Upper lobe of left lung (tissue), 6 donors: ENCODE data around the gene VASP. TPM values are rescaled to one million over a fixed set of nuclear protein-coding genes. Genes with fewer than 3 reads are reported as not detected.
A peak's percentile ranks its signal among the peaks of the same experiment; 100 is the strongest.

Source experiments
- ATAC-seq, 2 donors: fragments of 200-7000 bp; cut with Tn5 transposase; one replicate each; pipeline ENCODE4 v1.9.1; 2022; ENCODE audit warnings: mild to moderate bottlenecking in 2 of 2, moderate library complexity in 2 of 2; ENCODE audit not compliant: low FRiP score in 2 of 2
- DNase-seq, 2 donors: peaks; one replicate each; pipeline ENCODE4 v3.0.0-alpha.2; 2019 to 2020
- H3K27ac ChIP-seq, 4 donors: fragments of 200-600 bp; sonication (generic); one replicate each; pipeline ENCODE4 v1.5.1; 2016 to 2019
- H3K27me3 ChIP-seq, 4 donors: fragments of 200-600 bp; sonication (generic); one replicate each; pipeline ENCODE4 v1.5.1; 2017 to 2019
- H3K36me3 ChIP-seq, 4 donors: fragments of 200-600 bp; sonication (generic); one replicate each; pipeline ENCODE4 v1.5.1; 2016 to 2019
- H3K4me1 ChIP-seq, 4 donors: fragments of 200-600 bp; sonication (generic); one replicate each; pipeline ENCODE4 v1.5.1; 2018 to 2019
- H3K4me3 ChIP-seq, 4 donors: fragments of 200-600 bp; sonication (generic); one replicate each; pipeline ENCODE4 v1.5.1; 2017 to 2019; ENCODE audit warnings: mild to moderate bottlenecking in 2 of 4, moderate library complexity in 1 of 4
- H3K9me3 ChIP-seq, 4 donors: fragments of 200-600 bp; sonication (generic); one replicate each; pipeline ENCODE4 v1.5.1; 2018 to 2019
- EP300 ChIP-seq, 4 donors: sonication (generic); formaldehyde crosslinking; IDR thresholded peaks; one replicate each; pipeline ENCODE4 v1.5.1; 2017; ENCODE audit warnings: antibody characterized with exemption in 4 of 4, control low read depth in 2 of 4
- POLR2A ChIP-seq, 4 donors: fragments of 450-650 bp; IDR thresholded peaks; one replicate each; pipeline ENCODE4 v1.5.1; 2016 to 2017; ENCODE audit warnings: antibody characterized with exemption in 4 of 4, mild to moderate bottlenecking in 2 of 4
- POLR2AphosphoS5 ChIP-seq, 2 donors: sonication (generic); formaldehyde crosslinking; IDR thresholded peaks; one replicate each; pipeline ENCODE4 v1.5.1; 2017; ENCODE audit warnings: antibody characterized with exemption in 2 of 2
- WGBS, 2 donors: methylation state at CpG; one replicate each; pipeline ENCODE4 v1.1.5; 2017 to 2018; 5-methylcytosine and 5-hydroxymethylcytosine counted together
- total RNA-seq, 6 donors: library from RNA; depleted of rRNA in 4 of 6; stranded (reverse); fragments of >200 nt in 4 of 6; gene quantifications; one replicate each; pipeline versions ENCODE4 v1.1.0 to v1.2.1, GENCODE V29; 2016 to 2021
- TF ChIP-seq, protein P1 (sequence below), 6 experiments: fragments of 450-650 bp in 4 of 6; fragments of 200-600 bp in 2 of 6; sonication (generic) in 2 of 6; IDR thresholded peaks; one replicate each; pipeline ENCODE4 v1.5.1; 2016 to 2019; ENCODE audit warnings: antibody characterized with exemption in 6 of 6
- donor health status: DM: no; HTN: no; CAD: no; lungs with moderate emphysema.
- donor health status: DM: no; HTN: yes; CAD: no; lungs with severe emphysema.

The VASP gene
- total RNA-seq, 6 donors from 2014 or later, result 68.1 to 266 (median 143) TPM

DNA sequence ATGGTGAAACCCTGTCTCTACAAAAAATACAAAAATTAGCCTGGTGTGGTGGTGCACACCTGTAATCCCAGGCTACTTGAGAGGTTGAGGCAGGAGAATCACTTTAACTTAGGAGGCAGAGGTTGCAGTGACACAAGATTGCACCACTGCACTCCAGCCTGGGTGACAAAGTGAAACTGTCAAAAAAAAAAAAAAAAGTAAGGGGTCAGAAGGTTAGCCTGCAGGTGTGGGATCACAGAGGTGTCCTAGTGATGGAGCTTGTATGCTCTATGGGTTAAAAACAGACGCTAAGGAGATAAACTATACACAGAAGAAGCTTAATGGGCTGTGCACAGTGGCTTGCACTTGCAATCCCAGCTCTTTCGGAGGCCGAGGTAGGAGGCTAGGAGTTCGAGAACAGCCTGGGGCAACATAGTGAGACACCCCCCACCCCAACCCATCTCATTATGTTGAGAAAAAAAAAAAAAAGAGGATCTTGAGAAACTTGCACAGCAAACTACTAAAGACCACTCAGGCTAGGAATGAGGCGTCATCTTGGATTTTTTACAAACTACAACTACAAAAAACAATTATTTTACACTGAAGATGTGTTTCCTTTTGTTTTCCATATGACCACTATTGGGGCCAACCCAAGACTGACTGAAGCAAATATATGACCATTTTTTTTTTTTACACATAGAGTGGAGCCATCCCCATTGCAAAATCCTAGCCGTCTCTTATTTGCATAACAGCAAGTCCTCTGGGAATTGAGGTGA, 31.6 kb upstream of the VASP start:
- Histone ChIP-seq H3K4me3 (no peak overlapping the region), H3K27ac (no peak overlapping the region), H3K9me3 (no peaks in the 10 kb centered on the region), H3K4me1 (peaks cover 9 to 26% (median 18%) of the 10 kb centered on the region in 4 donors), H3K36me3 (no peaks in the 10 kb centered on the region), H3K27me3 (peaks cover 0 to 4% (median 0%) of the 10 kb centered on the region in 4 donors)
- peak in 1 of 2 donors; percentile 15 for ATAC-seq
- TF ChIP-seq, protein P1, sequence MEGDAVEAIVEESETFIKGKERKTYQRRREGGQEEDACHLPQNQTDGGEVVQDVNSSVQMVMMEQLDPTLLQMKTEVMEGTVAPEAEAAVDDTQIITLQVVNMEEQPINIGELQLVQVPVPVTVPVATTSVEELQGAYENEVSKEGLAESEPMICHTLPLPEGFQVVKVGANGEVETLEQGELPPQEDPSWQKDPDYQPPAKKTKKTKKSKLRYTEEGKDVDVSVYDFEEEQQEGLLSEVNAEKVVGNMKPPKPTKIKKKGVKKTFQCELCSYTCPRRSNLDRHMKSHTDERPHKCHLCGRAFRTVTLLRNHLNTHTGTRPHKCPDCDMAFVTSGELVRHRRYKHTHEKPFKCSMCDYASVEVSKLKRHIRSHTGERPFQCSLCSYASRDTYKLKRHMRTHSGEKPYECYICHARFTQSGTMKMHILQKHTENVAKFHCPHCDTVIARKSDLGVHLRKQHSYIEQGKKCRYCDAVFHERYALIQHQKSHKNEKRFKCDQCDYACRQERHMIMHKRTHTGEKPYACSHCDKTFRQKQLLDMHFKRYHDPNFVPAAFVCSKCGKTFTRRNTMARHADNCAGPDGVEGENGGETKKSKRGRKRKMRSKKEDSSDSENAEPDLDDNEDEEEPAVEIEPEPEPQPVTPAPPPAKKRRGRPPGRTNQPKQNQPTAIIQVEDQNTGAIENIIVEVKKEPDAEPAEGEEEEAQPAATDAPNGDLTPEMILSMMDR (IDR thresholded peaks at IDR 0.05), result no peak
- no peak for TF ChIP-seq EP300 (IDR thresholded peaks at IDR 0.05)
- TF ChIP-seq POLR2A (IDR thresholded peaks at IDR 0.05), result no peak
- TF ChIP-seq POLR2AphosphoS5 (IDR thresholded peaks at IDR 0.05), result no peak
- no peak for DNase-seq
- 67 to 69% methylated on average over 6 of the region's 6 CpGs for WGBS, 2 donors

DNA sequence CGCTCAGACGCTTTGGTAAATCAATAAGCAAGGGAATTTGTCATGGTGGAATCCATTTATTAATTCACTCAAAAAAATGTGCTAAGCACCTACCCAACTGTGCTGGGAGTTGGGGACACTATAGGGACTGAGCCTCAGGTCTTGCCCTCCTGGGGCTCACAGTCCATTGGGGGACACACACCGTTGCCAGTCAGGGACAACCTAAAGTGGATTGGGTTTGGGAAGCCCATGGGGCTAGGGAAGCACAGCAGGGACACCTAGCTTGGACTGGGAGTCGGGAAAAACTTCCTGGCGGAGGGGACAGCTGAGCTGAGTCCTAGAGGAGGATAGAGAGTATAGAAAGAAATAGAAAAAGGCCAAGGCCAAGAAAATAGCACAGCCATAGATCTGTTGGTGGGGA, 31.0 kb upstream of the VASP start:
- no peak overlapping the region for H3K4me3 ChIP-seq
- 49 to 50% methylated on average over 5 of the region's 5 CpGs for WGBS, 2 donors
- peak in 1 of 2 donors; percentile 25 for ATAC-seq
- H3K27ac ChIP-seq, result no peak overlapping the region
- no peaks in the 10 kb centered on the region for H3K9me3 ChIP-seq
- no peak for DNase-seq
- no peaks in the 10 kb centered on the region for H3K36me3 ChIP-seq
- peaks cover 9 to 26% (median 17%) of the 10 kb centered on the region in 4 donors for H3K4me1 ChIP-seq
- H3K27me3 ChIP-seq, result peaks cover 0 to 4% (median 0%) of the 10 kb centered on the region in 4 donors
- TF ChIP-seq POLR2A (IDR thresholded peaks at IDR 0.05), result peak in 1 of 4 donors; percentile 41
- TF ChIP-seq, protein P1 (IDR thresholded peaks at IDR 0.05), result no peak

DNA sequence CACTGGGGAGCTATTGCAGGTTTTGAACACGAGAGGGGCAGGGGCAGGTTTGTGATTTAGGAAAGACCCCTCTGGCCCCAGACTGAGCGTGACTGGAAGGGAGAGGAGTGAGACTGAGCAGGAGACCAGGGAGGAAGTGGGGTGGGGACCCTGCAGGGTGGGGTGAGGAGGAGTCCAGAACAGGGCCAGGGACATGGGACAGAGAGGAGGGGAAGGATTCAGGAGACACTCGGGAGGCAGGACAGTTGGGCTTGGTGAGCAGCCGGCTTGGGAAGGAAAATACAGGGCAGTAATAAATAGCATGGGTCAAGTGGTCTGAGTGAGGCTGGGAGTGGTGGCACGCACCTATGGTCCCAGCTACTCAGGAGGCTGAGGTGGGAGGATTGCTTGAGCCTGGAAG, 30.1 kb upstream of the VASP start:
- no peak for ATAC-seq
- Histone ChIP-seq H3K4me1 (peaks cover 9 to 25% (median 17%) of the 10 kb centered on the region in 4 donors), H3K27ac (no peak overlapping the region), H3K27me3 (peaks cover 0 to 4% (median 0%) of the 10 kb centered on the region in 4 donors), H3K9me3 (no peaks in the 10 kb centered on the region), H3K4me3 (no peak overlapping the region), H3K36me3 (no peaks in the 10 kb centered on the region)
- no peak for DNase-seq
- no peak for TF ChIP-seq POLR2AphosphoS5 (IDR thresholded peaks at IDR 0.05)
- TF ChIP-seq, protein P1 (IDR thresholded peaks at IDR 0.05), result no peak
- no peak for TF ChIP-seq POLR2A (IDR thresholded peaks at IDR 0.05)
- no peak for TF ChIP-seq EP300 (IDR thresholded peaks at IDR 0.05)
- WGBS, 2 donors, result 31 to 33% methylated on average over 5 of the region's 5 CpGs

DNA sequence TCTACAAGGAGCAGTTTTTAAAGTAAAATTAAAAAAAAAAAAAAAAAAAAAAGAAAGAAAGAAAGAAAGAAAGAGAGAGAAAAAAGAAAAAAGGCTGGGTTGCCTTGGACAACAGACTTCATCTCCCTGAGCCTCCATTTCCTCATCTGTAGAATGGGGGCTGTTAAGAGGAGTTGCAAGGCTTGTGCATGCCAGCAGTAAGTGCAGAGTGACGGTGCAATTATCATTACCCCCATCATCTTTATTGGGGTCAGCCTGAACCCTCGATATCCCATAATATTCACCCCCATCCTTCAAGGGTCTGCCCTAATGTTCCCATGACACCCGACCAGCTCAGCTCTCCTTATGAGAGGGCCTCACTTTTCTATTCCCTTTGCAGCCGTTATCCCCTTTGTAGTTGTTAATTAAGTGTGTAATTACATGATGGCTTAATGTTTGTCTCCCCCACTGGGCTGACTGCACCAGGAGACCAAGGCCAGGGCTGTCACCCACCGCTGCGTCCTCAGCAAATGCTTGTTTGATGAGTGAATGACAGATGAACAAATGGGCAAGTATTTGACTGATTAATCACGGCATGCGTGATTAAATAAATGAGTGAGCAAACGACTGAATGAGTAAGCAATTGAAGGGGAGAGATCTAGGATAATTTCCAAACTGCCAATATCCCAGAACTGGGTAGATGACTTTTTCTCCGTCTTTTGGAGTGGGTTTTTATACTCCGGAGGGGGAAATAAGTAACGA, 29.4 kb upstream of the VASP start:
- Histone ChIP-seq H3K36me3 (no peaks in the 10 kb centered on the region), H3K4me1 (peaks cover 9 to 18% (median 13%) of the 10 kb centered on the region in 4 donors), H3K4me3 (peak overlapping the region in 3 of 4 donors; percentile 38 to 55 (median 51)), H3K9me3 (no peaks in the 10 kb centered on the region), H3K27me3 (peaks cover 0 to 4% (median 0%) of the 10 kb centered on the region in 4 donors), H3K27ac (peak overlapping the region; percentile 92 to 98 (median 98))
- TF ChIP-seq POLR2AphosphoS5 (IDR thresholded peaks at IDR 0.05) (no peak), POLR2A (IDR thresholded peaks at IDR 0.05) (no peak), EP300 (IDR thresholded peaks at IDR 0.05) (no peak)
- TF ChIP-seq, protein P1 (IDR thresholded peaks at IDR 0.05), result no peak
- 5 to 9% methylated on average over 12 of the region's 12 CpGs for WGBS, 2 donors
- ATAC-seq (no peak), DNase-seq (peak in 1 of 2 donors; percentile 77)
